ENCODE data around the gene TLCD3B. TPM values are rescaled to one million over a fixed set of nuclear protein-coding genes. Genes with fewer than 3 reads are reported as not detected.

TLCD3B gene
- total and polyA plus RNA-seq, 9 of the 15 experiments (the other 6 are each of a cell fraction or from before 2014, with no cell fraction given): 0.10 to 0.52 (median 0.23) TPM; not detected in 4

DNA sequence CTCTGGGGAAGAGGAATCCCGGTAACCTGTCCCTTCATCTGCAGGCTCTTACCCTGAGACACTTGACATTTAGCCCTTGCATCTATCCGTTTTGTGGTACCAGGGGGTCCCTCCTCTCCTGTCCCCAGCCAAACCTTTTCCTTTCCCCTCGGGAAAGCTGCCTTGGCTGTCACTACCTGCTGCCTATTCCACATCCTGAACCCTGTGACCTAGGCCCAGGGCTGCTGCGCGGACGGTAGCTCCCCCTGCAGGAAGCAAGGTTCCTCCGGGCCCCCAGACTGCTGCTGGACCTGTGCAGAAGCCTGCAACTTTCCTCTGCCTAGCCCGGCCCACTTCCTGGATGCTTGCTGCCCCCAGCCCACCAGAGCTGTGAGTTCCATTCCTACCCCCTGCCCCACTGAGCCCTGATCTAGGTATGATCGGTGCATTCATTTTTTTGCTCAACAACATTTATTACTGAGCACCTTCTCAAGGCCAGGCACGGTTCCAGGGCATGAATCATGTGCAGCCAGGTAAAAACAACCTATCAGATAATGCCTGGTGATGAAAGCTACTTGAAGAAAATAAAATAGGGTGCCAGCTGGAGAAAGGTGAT is 24.0 kb upstream of the TLCD3B start (continued):
- TF ChIP-seq, protein P1, sequence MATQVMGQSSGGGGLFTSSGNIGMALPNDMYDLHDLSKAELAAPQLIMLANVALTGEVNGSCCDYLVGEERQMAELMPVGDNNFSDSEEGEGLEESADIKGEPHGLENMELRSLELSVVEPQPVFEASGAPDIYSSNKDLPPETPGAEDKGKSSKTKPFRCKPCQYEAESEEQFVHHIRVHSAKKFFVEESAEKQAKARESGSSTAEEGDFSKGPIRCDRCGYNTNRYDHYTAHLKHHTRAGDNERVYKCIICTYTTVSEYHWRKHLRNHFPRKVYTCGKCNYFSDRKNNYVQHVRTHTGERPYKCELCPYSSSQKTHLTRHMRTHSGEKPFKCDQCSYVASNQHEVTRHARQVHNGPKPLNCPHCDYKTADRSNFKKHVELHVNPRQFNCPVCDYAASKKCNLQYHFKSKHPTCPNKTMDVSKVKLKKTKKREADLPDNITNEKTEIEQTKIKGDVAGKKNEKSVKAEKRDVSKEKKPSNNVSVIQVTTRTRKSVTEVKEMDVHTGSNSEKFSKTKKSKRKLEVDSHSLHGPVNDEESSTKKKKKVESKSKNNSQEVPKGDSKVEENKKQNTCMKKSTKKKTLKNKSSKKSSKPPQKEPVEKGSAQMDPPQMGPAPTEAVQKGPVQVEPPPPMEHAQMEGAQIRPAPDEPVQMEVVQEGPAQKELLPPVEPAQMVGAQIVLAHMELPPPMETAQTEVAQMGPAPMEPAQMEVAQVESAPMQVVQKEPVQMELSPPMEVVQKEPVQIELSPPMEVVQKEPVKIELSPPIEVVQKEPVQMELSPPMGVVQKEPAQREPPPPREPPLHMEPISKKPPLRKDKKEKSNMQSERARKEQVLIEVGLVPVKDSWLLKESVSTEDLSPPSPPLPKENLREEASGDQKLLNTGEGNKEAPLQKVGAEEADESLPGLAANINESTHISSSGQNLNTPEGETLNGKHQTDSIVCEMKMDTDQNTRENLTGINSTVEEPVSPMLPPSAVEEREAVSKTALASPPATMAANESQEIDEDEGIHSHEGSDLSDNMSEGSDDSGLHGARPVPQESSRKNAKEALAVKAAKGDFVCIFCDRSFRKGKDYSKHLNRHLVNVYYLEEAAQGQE (IDR thresholded peaks at IDR 0.05; ENCODE audit: borderline replicate concordance): peak; percentile 45; the same call in 1 of the 2 replicates
- TF ChIP-seq, protein P1 (CRISPR knock-in tag; IDR thresholded peaks at IDR 0.05; ENCODE audit: low read depth): no peak
- TF ChIP-seq ESRRA (IDR thresholded peaks at IDR 0.05; ENCODE audit: borderline replicate concordance, low read depth) (no peak), ZNF766 (CRISPR knock-in tag; conservative IDR thresholded peaks at IDR 0.05) (no peak), ELF2 (CRISPR knock-in tag; IDR thresholded peaks at IDR 0.05) (no peak), XRCC5 (IDR thresholded peaks at IDR 0.05; ENCODE audit: low read depth, low read length) (peak; percentile 38; the same call in 1 of the 2 replicates), MTA3 (IDR thresholded peaks at IDR 0.05; ENCODE audit: borderline replicate concordance) (0 out of 2 replicates have a peak, but pooled peaks have one; percentile 34), MYC (IDR thresholded peaks at IDR 0.05; ENCODE audit: low read depth, low read length) (0 out of 2 replicates have a peak, but pooled peaks have one; percentile 35), MYC (CRISPR knock-in tag; IDR thresholded peaks at IDR 0.05; ENCODE audit: borderline replicate concordance, low read depth) (no peak), RBM25 (IDR thresholded peaks at IDR 0.05; ENCODE audit: low read depth, low read length, severe bottlenecking) (no peak), NRF1 (conservative IDR thresholded peaks at IDR 0.05 in 1 of 2, IDR thresholded peaks at IDR 0.05 in 1 of 2) (peak in 1 of 2 experiments; percentile 53; a peak in 3 of 4 replicates), RCOR1 (IDR thresholded peaks at IDR 0.05; ENCODE audit: borderline replicate concordance in 1 of 2, low read depth in 2 of 2, low read length in 2 of 2) (peak in 1 of 2 experiments; percentile 77; a peak in 2 of 4 replicates), RBM39 (optimal IDR thresholded peaks at IDR 0.05; ENCODE audit: low read depth, low read length) (no peak), ARNT (IDR thresholded peaks at IDR 0.05) (no peak)
- TF ChIP-seq, protein P2, sequence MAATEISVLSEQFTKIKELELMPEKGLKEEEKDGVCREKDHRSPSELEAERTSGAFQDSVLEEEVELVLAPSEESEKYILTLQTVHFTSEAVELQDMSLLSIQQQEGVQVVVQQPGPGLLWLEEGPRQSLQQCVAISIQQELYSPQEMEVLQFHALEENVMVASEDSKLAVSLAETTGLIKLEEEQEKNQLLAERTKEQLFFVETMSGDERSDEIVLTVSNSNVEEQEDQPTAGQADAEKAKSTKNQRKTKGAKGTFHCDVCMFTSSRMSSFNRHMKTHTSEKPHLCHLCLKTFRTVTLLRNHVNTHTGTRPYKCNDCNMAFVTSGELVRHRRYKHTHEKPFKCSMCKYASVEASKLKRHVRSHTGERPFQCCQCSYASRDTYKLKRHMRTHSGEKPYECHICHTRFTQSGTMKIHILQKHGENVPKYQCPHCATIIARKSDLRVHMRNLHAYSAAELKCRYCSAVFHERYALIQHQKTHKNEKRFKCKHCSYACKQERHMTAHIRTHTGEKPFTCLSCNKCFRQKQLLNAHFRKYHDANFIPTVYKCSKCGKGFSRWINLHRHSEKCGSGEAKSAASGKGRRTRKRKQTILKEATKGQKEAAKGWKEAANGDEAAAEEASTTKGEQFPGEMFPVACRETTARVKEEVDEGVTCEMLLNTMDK (IDR thresholded peaks at IDR 0.05; ENCODE audit: borderline replicate concordance, insufficient read depth, low read depth, low read length, poor library complexity, severe bottlenecking): peak; percentile 72
- TF ChIP-seq, protein P3, sequence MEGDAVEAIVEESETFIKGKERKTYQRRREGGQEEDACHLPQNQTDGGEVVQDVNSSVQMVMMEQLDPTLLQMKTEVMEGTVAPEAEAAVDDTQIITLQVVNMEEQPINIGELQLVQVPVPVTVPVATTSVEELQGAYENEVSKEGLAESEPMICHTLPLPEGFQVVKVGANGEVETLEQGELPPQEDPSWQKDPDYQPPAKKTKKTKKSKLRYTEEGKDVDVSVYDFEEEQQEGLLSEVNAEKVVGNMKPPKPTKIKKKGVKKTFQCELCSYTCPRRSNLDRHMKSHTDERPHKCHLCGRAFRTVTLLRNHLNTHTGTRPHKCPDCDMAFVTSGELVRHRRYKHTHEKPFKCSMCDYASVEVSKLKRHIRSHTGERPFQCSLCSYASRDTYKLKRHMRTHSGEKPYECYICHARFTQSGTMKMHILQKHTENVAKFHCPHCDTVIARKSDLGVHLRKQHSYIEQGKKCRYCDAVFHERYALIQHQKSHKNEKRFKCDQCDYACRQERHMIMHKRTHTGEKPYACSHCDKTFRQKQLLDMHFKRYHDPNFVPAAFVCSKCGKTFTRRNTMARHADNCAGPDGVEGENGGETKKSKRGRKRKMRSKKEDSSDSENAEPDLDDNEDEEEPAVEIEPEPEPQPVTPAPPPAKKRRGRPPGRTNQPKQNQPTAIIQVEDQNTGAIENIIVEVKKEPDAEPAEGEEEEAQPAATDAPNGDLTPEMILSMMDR (IDR thresholded peaks at IDR 0.05 in 2 of 3, conservative IDR thresholded peaks at IDR 0.05 in 1 of 3; ENCODE audit: insufficient read depth in 2 of 3, low read depth in 1 of 3, low read length in 3 of 3): peak; percentile 82 to 90 (median 85)

Data from K562 (cell line).